Activated effector memory CD4-positive, alpha-beta T cell treated with anti-CD3 and anti-CD28 coated beads, Interleukin-2, amount 50 U/mL, for 16 hours (primary cell): ENCODE measurements around the gene RAB37.

Experiments used
- DNase-seq: peaks from one replicate; pipeline ENCODE4 v3.0.0-alpha.2; 2020

Gene RAB37

DNA sequence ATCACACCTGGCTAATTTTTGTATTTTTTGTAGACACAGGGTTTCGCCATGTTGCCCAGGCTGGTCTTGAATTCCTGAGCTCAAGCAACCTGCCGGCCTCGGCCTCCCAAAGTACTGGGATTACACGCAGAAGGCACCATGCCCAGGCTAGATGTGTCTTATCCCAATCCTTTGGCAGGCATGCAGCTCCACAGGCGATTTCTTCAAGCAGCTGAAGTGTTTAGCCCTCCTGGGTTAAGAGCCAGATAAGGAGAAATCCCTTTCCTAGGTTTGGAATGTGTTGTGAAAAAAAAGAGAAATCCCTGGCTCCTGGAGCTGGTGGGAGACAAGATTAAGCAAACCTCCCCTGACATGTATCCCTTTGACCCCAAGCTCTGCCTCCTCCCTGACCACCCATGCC is 9.3 kb downstream of the RAB37 start:
- no peak for DNase-seq

DNA sequence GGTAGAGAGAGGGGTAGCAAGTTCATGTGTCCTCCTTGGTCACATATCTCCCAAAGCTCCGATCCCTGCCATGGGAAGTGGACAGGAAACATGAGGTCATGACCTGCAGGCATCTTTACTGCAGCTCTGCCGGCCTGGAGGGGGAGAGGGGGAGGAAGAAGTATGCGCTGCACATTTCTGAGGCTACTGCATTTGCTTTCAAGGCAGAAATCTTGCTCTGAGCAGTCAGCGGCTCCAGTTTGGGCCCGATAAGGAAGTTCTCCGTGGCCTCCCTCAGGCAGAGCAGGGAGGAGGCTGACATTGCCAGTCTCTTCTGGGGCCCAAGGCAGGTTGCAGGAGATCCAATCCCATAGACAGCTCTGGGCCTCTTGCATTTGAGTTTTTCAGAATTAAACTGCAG is 9.9 kb downstream of the RAB37 start:
- DNase-seq = no peak

DNA sequence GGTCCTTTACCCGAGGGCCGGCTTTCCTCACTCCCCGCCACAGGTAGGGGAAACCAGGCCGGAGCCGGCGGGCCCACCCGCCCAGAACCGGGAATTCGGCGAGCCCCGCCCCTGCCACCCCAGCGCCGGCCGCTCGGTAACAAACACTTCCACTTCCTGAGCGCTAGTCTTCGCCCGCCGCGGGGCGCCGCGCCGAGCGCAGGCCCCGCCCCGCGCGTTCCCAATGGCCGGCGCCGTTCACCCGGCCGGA is 11.1 kb downstream of the RAB37 start:
- DNase-seq = no peak

DNA sequence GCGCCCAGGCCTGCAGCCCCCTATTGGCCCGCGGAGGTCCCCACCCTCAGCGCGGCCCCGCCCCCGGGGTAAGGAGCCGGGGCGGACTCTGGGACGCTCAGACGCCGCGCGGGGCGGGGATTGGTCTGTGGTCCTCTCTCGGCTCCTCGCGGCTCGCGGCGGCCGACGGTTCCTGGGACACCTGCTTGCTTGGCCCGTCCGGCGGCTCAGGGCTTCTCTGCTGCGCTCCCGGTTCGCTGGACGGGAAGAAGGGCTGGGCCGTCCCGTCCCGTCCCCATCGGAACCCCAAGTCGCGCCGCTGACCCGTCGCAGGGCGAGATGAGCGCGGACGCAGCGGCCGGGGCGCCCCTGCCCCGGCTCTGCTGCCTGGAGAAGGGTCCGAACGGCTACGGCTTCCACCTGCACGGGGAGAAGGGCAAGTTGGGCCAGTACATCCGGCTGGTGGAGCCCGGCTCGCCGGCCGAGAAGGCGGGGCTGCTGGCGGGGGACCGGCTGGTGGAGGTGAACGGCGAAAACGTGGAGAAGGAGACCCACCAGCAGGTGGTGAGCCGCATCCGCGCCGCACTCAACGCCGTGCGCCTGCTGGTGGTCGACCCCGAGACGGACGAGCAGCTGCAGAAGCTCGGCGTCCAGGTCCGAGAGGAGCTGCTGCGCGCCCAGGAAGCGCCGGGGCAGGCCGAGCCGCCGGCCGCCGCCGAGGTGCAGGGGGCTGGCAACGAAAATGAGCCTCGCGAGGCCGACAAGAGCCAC is 11.6 kb downstream of the RAB37 start, which contains the start of gene NHERF1:
NHERF1 (plus strand) TSS at position 100 of the 750 bp plus-strand sequence; CDS start at position 319, 219 bp downstream.
- DNase-seq = peak; percentile 98

DNA sequence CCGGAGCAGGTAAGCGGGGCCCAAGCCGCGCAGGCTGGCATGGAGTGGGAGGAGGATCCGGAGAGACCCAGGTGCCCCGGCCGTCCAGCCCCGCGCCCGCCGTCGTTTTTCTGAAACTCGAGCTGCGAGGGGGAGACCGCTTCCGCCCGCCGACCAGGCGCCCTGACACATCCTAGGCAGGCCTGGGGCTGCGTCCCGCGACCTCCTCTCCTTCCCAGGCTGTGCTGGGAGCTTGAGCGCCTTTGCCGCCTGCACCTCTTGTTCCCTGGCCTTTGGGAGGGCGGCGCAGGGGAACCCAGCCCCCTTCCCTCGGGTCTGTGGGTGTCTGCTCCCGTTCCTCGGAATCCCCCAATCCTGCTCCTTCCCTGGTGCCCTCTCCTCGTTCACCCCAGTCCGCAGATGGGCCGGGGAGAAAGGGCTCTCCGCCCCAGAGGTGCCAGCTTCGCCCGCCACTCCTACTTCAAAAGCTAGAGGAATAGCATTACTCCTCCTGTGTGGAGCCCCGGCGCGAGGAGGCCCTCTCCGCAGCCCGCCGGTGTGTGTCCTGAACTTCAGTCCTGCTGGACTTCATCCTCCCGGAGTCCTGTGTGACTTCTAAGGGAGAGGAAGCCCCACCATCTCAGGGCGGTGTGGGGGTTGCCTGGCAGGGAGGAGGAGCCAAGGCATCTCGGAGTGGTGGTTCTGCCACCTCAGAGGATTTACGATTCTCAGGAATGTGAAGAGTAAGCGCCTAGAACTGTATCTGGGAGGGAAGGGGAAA is 12.4 kb downstream of the RAB37 start:
- DNase-seq = peak; percentile 82

DNA sequence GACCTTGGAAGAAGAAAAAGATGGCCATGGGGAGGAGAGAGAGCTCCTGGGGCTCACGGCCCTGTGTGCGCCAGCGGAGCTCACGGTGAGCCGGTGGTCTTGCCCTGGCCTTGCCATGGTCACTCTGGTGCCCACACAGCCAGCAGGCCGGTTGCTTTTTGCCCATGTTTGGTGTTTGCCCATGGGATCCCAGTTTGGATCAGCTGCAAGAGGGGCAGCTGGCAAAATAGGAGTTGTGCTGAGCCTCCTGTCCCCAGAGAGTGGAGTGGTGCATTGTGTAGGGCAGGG is 12.9 kb downstream of the RAB37 start:
- no peak for DNase-seq

DNA sequence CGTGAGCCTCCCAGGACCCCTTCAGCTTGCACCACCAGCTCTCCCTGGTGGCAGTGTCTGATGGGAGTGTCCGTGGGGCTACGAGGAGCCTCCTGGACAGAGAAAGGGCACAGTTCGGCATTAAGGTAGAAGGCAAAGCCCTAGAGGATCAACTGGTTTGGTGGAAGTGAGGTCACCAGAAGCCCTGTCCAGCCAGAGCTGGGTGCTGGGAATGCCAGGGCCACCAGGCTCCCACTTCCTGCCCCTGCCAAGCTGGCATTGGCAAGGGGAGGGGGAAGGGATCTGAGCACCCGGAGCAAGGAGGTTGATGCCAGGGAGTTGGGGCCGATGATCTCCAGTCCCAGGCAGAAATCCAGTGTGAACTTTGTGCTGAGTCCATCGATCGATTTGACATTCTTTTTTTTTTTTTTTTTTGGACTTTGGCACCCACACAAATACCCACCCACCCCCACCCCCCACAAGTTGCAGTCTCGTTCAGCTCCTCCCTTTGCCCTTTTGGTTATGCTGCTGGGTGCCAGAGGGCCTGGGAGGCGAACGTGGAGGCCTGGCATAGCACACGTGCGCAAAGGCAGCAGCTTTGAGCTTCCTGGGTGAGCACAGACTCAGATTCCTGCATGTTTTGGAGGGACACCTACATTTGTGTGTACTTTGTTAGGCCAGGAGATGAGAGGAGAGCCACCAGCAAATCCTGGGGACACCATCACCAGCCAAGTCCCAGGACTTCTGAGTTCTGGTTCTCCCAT is 13.4 kb downstream of the RAB37 start:
- peak; percentile 71 for DNase-seq

DNA sequence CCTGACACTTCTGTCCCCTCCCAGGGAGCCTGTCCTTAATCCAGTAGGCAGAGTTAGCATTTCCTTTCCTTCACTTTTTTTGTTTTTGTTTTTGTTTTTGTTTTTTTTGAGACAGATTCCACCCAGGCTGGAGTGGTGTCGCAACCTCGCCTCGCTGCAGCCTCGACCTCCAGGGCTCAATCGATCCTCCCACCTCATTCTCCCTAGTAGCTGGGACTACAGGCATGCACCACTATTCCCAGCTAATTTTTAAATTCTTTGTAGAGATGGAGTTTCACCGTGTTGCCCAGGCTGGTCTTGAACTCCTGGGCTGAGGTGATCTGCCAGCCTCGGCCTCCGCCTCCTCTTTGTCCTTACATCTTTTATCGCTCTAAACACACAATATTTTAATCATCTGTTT is 15.4 kb downstream of the RAB37 start:
- DNase-seq = no peak

DNA sequence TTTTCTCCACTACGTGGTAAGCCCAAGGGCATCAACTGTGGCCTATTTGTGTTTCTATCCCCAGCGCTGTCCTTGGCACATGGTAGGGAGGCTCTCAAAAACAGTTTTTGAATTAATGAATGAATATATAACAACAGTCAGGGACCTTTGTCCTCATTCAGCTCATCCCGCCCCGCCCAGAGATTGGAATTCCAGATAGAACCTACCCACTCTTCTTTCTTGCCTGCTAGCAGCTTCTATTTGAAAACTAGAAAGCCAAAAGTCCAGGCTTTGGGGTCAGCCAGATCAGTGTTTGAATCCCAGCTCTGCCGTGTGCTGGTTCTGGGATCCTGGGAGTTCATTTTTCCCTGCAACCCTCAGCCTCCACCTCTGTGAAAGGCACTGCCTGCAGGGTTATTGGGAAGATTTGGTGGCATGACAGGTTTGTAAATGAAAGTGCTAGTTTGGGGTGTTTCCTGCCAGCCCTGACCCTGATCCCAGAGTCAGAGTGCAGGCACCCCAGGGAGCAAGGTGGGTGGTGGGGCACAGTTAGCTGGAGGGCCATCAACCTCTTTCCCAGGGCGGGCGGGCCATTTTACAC is 15.9 kb downstream of the RAB37 start:
- DNase-seq = no peak

DNA sequence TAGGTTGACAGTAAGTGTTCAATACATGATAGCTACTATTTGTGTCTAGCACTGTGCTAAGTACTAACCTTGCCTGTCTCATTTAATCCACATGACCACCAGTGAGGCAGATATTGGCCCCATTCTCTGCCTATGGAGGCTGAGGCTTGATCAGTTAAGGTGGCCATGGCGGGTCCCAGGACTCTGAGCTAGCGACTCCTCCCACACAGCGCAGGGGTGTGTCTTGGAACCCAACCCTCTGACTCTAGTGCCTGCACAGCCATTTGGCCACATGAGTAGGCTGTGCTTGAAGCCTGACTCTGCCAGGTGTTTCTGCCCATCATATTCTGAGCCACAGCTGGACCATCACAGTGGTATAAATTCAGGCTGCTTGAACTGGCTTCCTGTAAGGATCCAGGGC is 17.8 kb downstream of the RAB37 start:
- peak; percentile 70 for DNase-seq

DNA sequence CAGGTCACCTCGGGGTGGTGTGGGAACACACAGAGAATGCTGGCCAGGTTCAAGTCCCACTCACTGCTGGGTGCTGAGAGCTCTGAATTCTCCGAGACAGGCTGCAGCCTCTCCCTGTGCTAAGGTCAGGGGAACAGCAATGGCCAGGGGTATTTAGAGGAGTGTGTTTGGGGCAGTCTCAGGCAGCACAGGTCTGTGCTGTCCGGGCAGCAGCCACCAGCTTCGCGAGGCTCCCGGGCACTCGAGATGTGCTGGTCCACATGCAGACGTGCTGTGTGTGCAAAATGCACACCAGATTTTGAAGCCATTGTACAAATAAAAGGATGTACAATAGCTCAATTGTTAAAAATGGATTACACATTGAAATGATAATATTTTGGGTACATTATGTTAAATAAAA is 18.5 kb downstream of the RAB37 start:
- DNase-seq = no peak

DNA sequence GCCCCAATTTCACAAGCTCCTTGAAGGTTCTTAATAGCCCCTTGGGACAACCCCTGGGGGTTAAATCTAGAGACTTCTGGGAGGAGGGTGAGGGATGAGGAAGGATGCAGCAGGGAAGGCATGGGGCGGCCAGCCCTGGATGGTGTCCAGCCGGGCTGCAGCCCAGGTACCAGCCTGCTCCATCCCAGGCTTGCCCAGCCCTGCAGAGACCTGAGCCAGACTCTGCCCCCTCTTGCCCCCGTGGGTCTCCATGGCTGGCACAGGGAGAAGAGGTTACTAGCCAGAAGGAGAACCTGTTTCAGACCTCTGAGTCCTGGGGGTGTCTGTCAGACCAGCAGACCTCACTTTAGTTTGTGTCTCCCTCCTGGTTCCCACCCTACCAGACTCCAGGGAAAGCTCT is 19.8 kb downstream of the RAB37 start:
- no peak for DNase-seq

DNA sequence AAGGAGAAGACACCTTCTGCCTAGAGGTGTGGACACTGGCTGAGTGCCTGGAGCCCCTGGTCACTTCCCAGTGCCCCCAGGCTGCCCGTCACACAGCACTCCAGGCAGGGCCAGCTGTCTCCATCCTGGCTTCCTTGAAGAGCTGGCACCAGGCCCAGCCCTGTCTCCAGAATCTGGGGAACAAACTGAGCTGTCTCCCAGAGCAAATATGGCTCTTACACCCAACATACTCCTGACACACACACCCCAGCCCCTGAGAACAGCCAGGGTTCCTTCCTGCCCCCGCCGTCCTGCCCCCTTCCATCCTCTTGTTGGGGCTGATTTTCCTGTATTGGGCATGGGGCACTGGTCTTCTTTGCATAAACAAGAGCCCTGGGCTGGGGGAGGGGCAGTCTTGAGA is 20.4 kb downstream of the RAB37 start:
- DNase-seq = no peak

DNA sequence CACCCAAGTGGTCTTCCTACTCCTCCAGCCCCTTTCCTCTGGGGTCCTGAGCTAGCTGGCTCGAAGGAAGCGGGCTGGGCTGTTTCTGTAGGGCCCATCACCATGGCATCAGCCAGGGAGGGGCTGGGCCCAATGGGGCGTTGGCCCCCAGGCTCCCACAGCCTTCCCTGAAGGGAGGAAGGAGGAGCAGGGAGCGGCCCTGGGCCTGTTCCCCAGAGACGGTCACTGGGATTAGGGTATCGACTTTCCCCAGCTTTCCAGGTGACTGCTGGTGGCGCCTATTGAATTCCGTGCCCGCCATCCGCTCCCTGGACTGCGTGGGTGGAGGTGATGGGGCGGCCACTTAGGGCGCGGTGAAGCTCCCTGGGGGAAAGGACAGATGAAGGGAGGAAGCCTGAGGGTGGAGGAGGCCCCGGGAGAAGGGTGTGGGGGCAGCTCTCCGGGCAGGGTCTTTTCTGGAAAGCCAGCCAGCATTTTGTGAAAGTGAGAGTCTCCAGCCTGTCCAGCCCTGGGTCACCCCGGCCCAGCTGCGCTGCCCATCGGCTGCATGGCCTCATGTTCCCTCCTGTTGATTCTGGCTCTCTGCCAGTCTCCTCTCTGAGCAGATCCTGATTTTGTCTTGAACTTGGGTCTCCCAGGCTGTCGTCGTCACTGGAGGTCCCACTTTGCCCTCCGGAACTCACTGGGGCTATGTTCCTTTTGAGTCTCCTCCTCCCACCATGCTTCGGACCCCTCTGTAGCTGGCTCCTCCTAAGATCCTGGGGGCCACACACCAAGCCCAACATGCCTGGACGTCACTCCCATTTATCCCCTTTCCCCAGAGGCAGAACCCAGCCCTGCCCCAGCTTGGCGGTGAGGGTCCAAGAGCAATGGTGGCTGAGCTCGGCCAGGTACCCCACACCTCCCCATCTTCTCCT is 21.1 kb downstream of the RAB37 start:
- no peak for DNase-seq

DNA sequence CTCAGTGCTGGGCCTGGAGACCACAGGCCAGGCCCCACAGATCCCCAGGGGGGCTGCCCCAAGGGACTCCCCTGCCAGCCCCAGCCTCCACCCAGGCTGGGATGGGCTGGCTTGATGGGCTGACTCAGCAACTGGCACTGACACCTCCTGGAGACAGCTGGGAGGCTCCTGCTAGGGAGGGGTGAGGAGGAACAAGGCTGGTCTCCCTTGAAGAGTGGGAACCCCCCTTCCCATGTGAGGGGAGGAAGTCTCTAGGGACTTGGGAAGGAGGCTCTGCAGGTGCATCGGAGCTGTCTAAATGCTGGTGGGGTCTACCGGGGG is 21.8 kb downstream of the RAB37 start:
- DNase-seq = no peak

DNA sequence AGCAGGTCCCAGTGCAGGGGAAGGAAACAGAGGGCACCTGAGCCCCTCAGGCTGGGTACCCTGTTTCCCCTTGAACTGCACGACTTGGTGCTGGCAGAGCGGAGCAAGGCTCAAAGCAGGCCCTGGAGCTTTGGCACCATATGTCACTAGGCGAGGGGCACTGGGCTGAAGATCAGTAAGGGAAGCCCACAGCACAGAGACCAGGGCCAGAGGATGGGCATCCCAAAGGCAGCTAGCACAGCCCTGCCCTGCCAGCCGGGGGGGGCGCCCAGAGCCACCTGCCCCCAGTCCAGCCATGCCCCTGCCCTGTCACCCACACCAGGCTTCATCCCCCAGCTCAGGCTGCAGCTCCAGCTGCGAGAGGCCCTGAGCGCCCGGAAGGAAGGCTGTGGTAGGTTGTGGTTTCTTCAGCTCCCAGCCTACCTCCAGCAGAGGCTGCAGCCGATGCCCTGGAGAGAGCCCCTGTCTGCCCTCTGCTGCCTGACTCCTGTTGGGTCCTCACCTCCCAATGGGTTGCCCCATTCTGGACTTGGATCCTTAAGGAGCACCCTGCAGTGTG is 22.3 kb downstream of the RAB37 start:
- DNase-seq = peak; percentile 83

DNA sequence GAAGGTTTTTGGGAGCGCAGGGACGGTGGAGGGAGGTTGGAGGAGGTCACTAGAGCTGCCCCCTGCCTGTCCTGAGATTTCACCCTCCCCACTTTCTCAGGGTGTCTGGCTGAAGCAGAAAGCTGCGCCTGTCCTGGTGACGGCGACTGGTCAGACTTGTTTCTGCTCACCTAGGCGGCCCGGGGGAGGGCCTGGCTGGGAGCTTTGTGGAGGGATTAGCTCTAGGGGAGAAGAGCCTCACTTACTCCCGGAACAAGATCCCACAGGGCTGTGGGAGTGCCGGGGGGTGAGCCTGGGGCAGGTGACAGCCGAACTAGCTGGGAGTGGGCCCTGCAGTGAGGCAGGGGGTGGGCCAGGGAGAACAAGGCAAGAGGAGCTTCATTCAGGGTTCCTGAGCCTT is 22.9 kb downstream of the RAB37 start:
- no peak for DNase-seq

DNA sequence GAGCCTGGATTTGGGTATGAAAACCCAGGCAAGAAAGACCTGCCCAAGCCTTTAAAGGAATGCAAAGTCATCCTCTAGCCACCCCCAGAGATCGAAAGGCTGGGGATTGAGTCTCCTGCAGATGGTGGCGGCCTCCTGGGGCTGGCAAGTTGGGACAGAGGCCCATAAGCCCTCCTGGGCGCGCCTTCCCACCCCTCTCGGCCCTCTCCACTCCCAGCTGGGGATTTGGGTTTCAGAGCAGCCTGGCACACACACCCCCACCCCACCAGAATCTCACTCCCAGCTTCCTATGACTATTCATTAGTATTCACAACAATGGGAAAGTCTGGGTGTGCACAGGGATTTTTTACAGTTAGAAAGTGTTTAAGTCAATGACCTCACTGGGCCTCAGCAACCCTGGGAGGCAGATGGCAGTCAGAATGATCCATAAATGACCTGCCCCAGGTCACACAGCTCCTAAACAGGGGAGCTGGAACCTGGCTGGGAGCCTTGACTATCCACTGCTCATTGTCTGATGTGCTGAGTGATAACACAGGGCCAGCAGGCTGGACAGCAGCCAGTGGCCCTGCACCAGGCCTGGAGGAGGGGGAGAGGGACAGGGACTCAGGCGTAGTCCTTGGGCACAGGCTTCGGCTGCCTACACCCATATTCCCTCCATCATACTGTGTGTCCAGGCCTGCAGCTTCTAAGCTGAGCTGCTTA is 23.5 kb downstream of the RAB37 start:
- DNase-seq = no peak

DNA sequence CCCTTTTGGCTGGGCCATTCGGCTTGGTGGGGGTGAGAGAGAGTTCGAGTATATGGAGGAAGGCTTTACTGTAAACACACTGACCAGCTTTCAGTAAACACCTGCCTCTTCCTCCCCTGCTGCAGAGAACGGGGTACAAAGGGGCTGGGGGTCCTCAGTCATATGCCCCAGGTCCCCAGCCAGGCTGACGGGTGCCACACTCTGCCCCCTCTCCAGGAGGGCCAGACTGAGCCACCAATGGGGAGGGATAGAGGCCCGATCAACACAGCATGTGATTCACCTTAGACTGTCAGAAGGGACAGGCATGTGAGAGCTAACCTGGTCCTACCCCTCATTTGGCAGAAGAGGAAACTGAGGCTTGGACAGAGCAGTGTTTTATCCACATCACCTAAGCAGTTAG is 24.4 kb downstream of the RAB37 start:
- no peak for DNase-seq

DNA sequence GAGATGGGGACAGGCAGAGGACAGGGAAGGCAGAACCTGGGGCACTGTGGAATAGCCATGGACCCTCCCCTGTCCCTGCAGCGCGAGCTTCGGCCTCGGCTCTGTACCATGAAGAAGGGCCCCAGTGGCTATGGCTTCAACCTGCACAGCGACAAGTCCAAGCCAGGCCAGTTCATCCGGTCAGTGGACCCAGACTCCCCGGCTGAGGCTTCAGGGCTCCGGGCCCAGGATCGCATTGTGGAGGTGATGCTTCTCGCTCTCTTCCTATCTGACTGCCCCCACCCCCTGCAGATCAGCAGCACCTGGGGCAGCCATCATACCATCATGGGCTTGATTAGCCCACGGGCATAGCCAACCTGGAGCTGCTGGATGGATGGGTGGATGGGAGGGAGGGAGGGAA is 24.9 kb downstream of the RAB37 start:
- DNase-seq = no peak

DNA sequence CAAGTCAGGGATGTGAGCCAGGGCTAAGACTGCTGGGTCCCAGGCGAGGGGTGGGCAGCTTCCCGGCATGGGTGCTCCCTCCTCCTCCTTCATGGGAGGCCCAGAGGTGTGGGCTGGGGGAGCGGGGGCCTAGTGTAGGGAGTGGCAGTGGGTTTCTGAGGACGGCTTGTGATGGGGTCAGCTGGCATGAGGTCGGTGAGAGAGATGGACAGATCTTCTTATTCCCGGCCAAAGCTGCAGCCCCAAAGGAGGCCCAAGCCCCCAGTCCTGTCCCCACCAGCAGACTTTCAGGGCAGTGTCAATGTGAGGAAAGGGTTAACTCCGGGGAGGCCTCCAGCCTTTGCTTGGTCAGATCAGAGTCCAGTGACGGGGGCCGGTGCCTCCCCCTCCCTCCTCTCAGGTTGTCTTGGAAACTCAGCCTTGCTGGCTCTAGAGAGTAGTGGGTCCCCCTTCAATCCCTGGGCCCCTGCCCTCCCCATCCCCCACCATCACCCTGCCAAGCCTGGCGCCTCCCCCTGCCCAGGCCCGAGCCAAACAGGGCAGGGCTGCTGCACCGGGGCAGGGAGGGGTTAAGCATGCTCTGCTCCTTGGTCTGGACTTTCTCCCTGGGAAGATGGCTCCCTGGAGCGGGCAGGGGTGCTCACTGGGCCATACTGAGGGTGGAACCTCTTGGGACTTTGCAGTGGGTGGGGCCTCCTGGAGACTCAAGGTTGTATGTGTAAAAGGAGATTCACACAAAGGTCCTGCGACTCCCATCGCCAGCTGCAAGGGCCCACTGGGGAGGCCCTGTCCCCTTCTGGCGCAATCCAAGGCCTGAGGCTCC is 26.7 kb downstream of the RAB37 start:
- no peak for DNase-seq
